SK-N-MC (cell line): ENCODE data around the gene MLN.

Source experiments
- EZH2 ChIP-seq: fragments of 200-600 bp; sonication (generic); IDR thresholded peaks from one replicate; pipeline ENCODE4 v1.6.1; 2017; ENCODE audit warnings: antibody characterized with exemption
- FOXP2 ChIP-seq: optimal IDR thresholded peaks from 2 replicates; pipeline ENCODE3; 2011; ENCODE audit warnings: mild to moderate bottlenecking, moderate library complexity; ENCODE audit not compliant: insufficient read depth; ENCODE audit errors: extremely low read length, control extremely low read depth
- POLR2AphosphoS5 ChIP-seq: IDR thresholded peaks from 2 replicates; pipeline ENCODE4 v1.6.1; 2012; ENCODE audit warnings: mild to moderate bottlenecking, low read depth, low read length, borderline replicate concordance

- TF ChIP-seq POLR2AphosphoS5 (no peak), EZH2 (no peak), FOXP2 (no peak)
Measured at GRCh38 chr6:33759887-33760629, 43.7 kb downstream of the MLN start.
